ENCODE measurements around the gene CDADC1.
A peak's percentile ranks its signal among the peaks of the same experiment; 100 is the strongest.

GRCh38 chr13:49248622-49249002, 887 bp downstream of the CDADC1 start:
- TF ChIP-seq CTCF (IDR thresholded peaks at IDR 0.05; ENCODE audit: low read depth, low read length, missing input control) (no peak), SP1 (IDR thresholded peaks at IDR 0.05) (no peak), ZBTB33 (IDR thresholded peaks at IDR 0.05) (no peak), TAF1 (conservative IDR thresholded peaks at IDR 0.05) (no peak), MAX (IDR thresholded peaks at IDR 0.05) (no peak), YY1 (IDR thresholded peaks at IDR 0.05) (no peak), RAD21 (IDR thresholded peaks at IDR 0.05) (peak; percentile 20 to 31), EGR1 (IDR thresholded peaks at IDR 0.05; ENCODE audit: low read depth in 2 of 2) (no peak), GABPA (IDR thresholded peaks at IDR 0.05 in 1 of 2, conservative IDR thresholded peaks at IDR 0.05 in 1 of 2) (no peak), ATF3 (IDR thresholded peaks at IDR 0.05) (no peak), NR2F2 (IDR thresholded peaks at IDR 0.05) (no peak)
